Chondrocyte (in vitro differentiated cells): ENCODE data around the gene SALL2. TPM values are rescaled to one million over a fixed set of nuclear protein-coding genes. Genes with fewer than 3 reads are reported as not detected.
A peak's percentile ranks its signal among the peaks of the same experiment; 100 is the strongest.

Experiments used
- DNase-seq: peaks from one replicate; pipeline ENCODE4 v3.0.0; 2021; ENCODE audit warnings: mixed read lengths, low spot score
- H3K27ac Mint-ChIP-seq: one replicate; pipeline ENCODE4 v1.8.0; 2021; ENCODE audit warnings: mild to moderate bottlenecking, moderate library complexity, mixed read lengths; ENCODE audit not compliant: unreplicated experiment
- H3K27me3 Mint-ChIP-seq: 2 replicates; pipeline ENCODE4 v1.8.0; 2021; ENCODE audit warnings: low read depth, mixed read lengths
- H3K36me3 Mint-ChIP-seq: 2 replicates; pipeline ENCODE4 v1.8.0; 2021; ENCODE audit warnings: low read depth, mixed read lengths
- H3K4me1 Mint-ChIP-seq: 2 replicates; pipeline ENCODE4 v1.8.0; 2021; ENCODE audit warnings: low read depth, mild to moderate bottlenecking, mixed read lengths
- H3K4me3 Mint-ChIP-seq: one replicate; pipeline ENCODE4 v1.8.0; 2021; ENCODE audit warnings: mild to moderate bottlenecking, moderate library complexity, mixed read lengths; ENCODE audit not compliant: unreplicated experiment
- H3K9me3 Mint-ChIP-seq: 2 replicates; pipeline ENCODE4 v1.8.0; 2021; ENCODE audit warnings: low read depth, mixed read lengths
- total RNA-seq: library from RNA; stranded (reverse); gene quantifications from 3 replicates; pipeline ENCODE4 v1.2.1, GENCODE V29; 2021
- TF ChIP-seq, protein P1 (sequence below): fragments of 200-600 bp; sonication (generic); IDR thresholded peaks from 2 replicates; pipeline ENCODE4 v1.5.0; 2021; ENCODE audit warnings: antibody characterized with exemption, mild to moderate bottlenecking, moderate library complexity

The SALL2 gene
- total RNA-seq, 1 donor from 2014 or later: 10.1 TPM

- H3K4me3 Mint-ChIP-seq: peak overlapping the region; percentile 99
- peak overlapping the region; percentile 98 for H3K27ac Mint-ChIP-seq
- peaks cover 28% of the 10 kb centered on the region for H3K4me1 Mint-ChIP-seq
- DNase-seq: no peak
- TF ChIP-seq, protein P1, sequence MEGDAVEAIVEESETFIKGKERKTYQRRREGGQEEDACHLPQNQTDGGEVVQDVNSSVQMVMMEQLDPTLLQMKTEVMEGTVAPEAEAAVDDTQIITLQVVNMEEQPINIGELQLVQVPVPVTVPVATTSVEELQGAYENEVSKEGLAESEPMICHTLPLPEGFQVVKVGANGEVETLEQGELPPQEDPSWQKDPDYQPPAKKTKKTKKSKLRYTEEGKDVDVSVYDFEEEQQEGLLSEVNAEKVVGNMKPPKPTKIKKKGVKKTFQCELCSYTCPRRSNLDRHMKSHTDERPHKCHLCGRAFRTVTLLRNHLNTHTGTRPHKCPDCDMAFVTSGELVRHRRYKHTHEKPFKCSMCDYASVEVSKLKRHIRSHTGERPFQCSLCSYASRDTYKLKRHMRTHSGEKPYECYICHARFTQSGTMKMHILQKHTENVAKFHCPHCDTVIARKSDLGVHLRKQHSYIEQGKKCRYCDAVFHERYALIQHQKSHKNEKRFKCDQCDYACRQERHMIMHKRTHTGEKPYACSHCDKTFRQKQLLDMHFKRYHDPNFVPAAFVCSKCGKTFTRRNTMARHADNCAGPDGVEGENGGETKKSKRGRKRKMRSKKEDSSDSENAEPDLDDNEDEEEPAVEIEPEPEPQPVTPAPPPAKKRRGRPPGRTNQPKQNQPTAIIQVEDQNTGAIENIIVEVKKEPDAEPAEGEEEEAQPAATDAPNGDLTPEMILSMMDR: no peak
- H3K36me3 Mint-ChIP-seq: peaks cover 1% of the 10 kb centered on the region
- no peaks in the 10 kb centered on the region for H3K27me3 Mint-ChIP-seq
- peaks cover 4% of the 10 kb centered on the region for H3K9me3 Mint-ChIP-seq
These were observed 16.6 kb downstream of the SALL2 start for GRCh38 chr14:21509432-21510143.

DNA sequence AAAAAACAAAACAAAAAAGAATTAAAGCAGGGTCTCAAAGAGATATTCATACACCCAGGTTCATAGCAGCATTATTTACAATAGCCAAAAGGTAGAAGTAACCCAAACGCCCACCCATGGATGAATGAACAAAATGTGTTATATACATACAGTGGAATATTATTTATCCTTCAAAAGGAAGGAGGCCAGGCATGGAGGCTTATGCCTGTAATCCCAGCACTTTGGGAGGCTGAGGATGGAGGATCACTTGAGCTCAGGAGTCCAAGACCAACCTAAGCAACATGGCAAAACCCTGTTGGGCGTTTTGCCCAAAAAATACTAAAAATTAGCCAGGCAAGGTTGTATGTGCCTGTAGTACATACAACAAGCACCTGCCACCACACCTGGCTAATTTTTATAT lies 19.6 kb downstream of the SALL2 start:
- Mint-ChIP-seq H3K27me3 (no peaks in the 10 kb centered on the region), H3K9me3 (no peaks in the 10 kb centered on the region), H3K4me3 (no peak overlapping the region), H3K4me1 (peaks cover 22% of the 10 kb centered on the region), H3K27ac (no peak overlapping the region), H3K36me3 (peaks cover 11% of the 10 kb centered on the region)
- no peak for DNase-seq
- TF ChIP-seq, protein P1: no peak

DNA sequence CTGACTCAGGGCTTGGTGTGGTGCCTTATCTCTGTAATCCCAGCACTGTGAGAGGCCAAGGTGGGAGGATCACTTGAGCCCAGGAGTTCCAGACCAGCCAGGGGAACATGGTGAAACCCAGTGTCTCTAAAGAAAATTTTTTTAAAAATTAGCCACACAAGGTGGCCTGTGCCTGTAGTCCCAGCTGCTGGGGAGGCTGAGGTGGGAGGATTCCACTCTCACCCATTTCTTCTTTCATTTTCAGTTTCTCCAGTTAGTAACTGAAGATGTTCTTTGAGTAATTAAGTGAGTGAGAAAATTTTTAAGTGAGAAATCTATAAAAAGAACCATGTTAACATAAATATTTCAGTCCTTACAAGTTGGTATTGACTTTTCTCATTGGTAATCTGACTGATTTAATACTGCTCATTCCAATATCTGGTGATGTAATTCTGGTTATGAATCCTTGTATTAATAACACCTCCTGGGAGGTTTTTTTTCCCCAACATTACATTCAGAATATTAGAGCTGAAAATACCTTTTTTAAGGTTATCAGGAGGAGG lies 21.1 kb downstream of the SALL2 start:
- Mint-ChIP-seq H3K27me3 (no peaks in the 10 kb centered on the region), H3K9me3 (no peaks in the 10 kb centered on the region), H3K4me3 (no peak overlapping the region), H3K27ac (no peak overlapping the region), H3K36me3 (peaks cover 19% of the 10 kb centered on the region), H3K4me1 (peaks cover 14% of the 10 kb centered on the region)
- TF ChIP-seq, protein P1: no peak
- DNase-seq: no peak

DNA sequence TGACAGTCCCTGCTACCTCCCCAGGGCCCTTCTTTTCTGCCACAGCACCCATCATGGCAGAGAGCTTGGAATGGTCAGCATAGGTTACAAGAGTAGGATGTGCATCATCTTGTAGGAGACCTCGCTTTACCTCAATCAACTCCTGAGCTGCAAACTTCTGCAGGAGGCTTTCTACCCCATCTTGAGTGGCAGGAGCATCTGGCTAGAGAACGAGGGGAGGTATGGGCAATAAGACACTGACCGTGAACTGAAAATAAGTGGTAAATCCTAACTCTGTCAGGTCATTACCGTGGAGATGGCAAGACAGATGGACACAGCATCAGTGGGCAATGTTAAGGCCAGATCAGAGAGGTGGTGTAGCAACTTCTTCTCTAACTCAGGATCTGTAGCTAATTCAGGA lies 22.8 kb downstream of the SALL2 start:
- Mint-ChIP-seq H3K4me1 (peaks cover 2% of the 10 kb centered on the region), H3K36me3 (peaks cover 31% of the 10 kb centered on the region), H3K27me3 (no peaks in the 10 kb centered on the region), H3K27ac (no peak overlapping the region), H3K9me3 (no peaks in the 10 kb centered on the region), H3K4me3 (no peak overlapping the region)
- TF ChIP-seq, protein P1: no peak
- DNase-seq: no peak

GRCh38 chr14:21501568-21501967 lies 24.6 kb downstream of the SALL2 start:
- TF ChIP-seq, protein P1: no peak
- Mint-ChIP-seq H3K36me3 (peaks cover 32% of the 10 kb centered on the region), H3K27me3 (no peaks in the 10 kb centered on the region)

More at GRCh38 chr14:21501568-21501967, 24.6 kb downstream of the SALL2 start:
- Mint-ChIP-seq H3K9me3 (no peaks in the 10 kb centered on the region), H3K27ac (no peak overlapping the region), H3K4me3 (no peak overlapping the region), H3K4me1 (no peaks in the 10 kb centered on the region)
- DNase-seq: no peak
